ENCODE data around the gene KLHL14. TPM values are rescaled to one million over a fixed set of nuclear protein-coding genes. Genes with fewer than 3 reads are reported as not detected.

Gene KLHL14
- total RNA-seq, 2 experiments from 2014 or later = not detected

DNA sequence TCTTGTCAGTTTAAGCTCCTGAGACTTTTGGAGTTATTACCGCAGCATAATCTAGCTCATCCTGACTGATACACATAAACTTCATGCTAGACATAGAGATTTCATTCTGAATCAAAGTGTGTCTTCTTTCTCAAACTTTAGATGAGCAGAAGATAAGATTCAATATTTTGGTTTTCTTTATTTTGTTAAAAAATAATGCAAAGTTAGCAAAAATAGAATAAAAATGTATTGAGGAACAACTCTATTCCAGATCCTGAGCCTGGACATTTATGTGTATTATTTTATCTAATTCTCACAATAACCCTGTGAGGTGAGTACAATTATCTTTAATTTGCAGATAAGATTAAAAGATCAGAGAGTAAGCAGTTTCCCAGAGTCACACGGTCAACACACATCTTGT, 38.4 kb downstream of the KLHL14 start:
- TF ChIP-seq, protein P1, sequence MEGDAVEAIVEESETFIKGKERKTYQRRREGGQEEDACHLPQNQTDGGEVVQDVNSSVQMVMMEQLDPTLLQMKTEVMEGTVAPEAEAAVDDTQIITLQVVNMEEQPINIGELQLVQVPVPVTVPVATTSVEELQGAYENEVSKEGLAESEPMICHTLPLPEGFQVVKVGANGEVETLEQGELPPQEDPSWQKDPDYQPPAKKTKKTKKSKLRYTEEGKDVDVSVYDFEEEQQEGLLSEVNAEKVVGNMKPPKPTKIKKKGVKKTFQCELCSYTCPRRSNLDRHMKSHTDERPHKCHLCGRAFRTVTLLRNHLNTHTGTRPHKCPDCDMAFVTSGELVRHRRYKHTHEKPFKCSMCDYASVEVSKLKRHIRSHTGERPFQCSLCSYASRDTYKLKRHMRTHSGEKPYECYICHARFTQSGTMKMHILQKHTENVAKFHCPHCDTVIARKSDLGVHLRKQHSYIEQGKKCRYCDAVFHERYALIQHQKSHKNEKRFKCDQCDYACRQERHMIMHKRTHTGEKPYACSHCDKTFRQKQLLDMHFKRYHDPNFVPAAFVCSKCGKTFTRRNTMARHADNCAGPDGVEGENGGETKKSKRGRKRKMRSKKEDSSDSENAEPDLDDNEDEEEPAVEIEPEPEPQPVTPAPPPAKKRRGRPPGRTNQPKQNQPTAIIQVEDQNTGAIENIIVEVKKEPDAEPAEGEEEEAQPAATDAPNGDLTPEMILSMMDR (IDR thresholded peaks at IDR 0.05) = no peak
- Mint-ChIP-seq H3K4me1 (ENCODE audit: low read depth) (peaks cover 3% of the 10 kb centered on the region), H3K9me3 (peaks cover 2% of the 10 kb centered on the region), H3K4me3 (no peak overlapping the region), H3K36me3 (ENCODE audit: low read depth) (no peaks in the 10 kb centered on the region), H3K27ac (no peak overlapping the region), H3K27me3 (no peaks in the 10 kb centered on the region)
- no peak for DNase-seq
- ChIA-PET POLR2A (no interaction called here), CTCF (interaction anchor here (0.9 kb wide), 1 partner anchor 19 kb away, joined by 3 read pairs; no protein-coding TSS in a partner anchor)
- intact Hi-C loops (cut with micrococcal nuclease) = no loop called here
- no peak for ATAC-seq

DNA sequence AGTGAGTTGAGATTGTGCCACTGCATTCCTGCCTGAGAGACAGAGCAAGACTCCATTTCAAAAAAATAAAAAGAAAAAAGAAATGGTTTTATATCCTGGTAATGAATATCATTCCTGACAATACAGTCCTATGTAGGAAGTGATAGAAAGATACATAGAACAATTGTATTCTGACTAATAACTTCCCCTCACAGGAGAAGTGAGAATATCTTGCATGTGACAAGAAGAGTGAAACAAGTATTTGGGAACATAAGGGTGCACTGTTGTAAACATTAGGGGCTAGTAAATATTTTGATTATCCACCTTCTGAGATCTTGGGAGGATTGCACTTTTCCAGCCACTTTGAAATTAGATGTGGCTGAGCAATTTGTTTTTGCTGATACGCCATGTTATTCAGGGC, 40.7 kb downstream of the KLHL14 start:
- Mint-ChIP-seq H3K36me3 (ENCODE audit: low read depth) (no peaks in the 10 kb centered on the region), H3K4me3 (no peak overlapping the region), H3K27me3 (no peaks in the 10 kb centered on the region), H3K27ac (no peak overlapping the region), H3K9me3 (peaks cover 2% of the 10 kb centered on the region), H3K4me1 (ENCODE audit: low read depth) (peaks cover 3% of the 10 kb centered on the region)
- POLR2A ChIA-PET = no interaction called here
- DNase-seq = no peak
- CTCF ChIA-PET = no interaction called here
- intact Hi-C loops (cut with micrococcal nuclease) = no loop called here
- TF ChIP-seq, protein P1 (IDR thresholded peaks at IDR 0.05) = no peak
- ATAC-seq = no peak

GRCh38 chr18:32730620-32731091, 42.2 kb downstream of the KLHL14 start:
- no peak overlapping the region for H3K4me3 Mint-ChIP-seq
- ChIA-PET CTCF (no interaction called here), POLR2A (no interaction called here)
- peak; percentile 55 for ATAC-seq
- DNase-seq = no peak
- no peaks in the 10 kb centered on the region for H3K27me3 Mint-ChIP-seq
- H3K27ac Mint-ChIP-seq = no peak overlapping the region
- peaks cover 2% of the 10 kb centered on the region for H3K9me3 Mint-ChIP-seq
- H3K4me1 Mint-ChIP-seq (ENCODE audit: low read depth) = peaks cover 3% of the 10 kb centered on the region
- H3K36me3 Mint-ChIP-seq (ENCODE audit: low read depth) = no peaks in the 10 kb centered on the region
- TF ChIP-seq, protein P1 (IDR thresholded peaks at IDR 0.05) = no peak
- intact Hi-C loops (cut with micrococcal nuclease) = no loop called here

- ATAC-seq = no peak
- DNase-seq = no peak
- ChIA-PET CTCF (no interaction called here), POLR2A (no interaction called here)
- intact Hi-C loops (cut with micrococcal nuclease) = no loop called here
- TF ChIP-seq, protein P1 (IDR thresholded peaks at IDR 0.05) = no peak
- peaks cover 3% of the 10 kb centered on the region for H3K4me1 Mint-ChIP-seq (ENCODE audit: low read depth)
- peaks cover 2% of the 10 kb centered on the region for H3K9me3 Mint-ChIP-seq
- H3K27ac Mint-ChIP-seq = no peak overlapping the region
- no peak overlapping the region for H3K4me3 Mint-ChIP-seq
- H3K27me3 Mint-ChIP-seq = no peaks in the 10 kb centered on the region
- no peaks in the 10 kb centered on the region for H3K36me3 Mint-ChIP-seq (ENCODE audit: low read depth)
These were observed 42.8 kb downstream of the KLHL14 start for GRCh38 chr18:32730068-32730467.

- CTCF ChIA-PET = interaction anchor here (1.8 kb wide), 1 partner anchor 10 kb away, joined by 6 read pairs; no protein-coding TSS in a partner anchor
- TF ChIP-seq, protein P1 (IDR thresholded peaks at IDR 0.05) = no peak
- Mint-ChIP-seq H3K4me1 (ENCODE audit: low read depth) (no peaks in the 10 kb centered on the region), H3K36me3 (ENCODE audit: low read depth) (no peaks in the 10 kb centered on the region), H3K27me3 (no peaks in the 10 kb centered on the region), H3K4me3 (no peak overlapping the region), H3K9me3 (no peaks in the 10 kb centered on the region), H3K27ac (no peak overlapping the region)
- intact Hi-C loops (cut with micrococcal nuclease) = no loop called here
- POLR2A ChIA-PET = no interaction called here
- ATAC-seq (no peak), DNase-seq (no peak)
These were observed 48.6 kb downstream of the KLHL14 start for GRCh38 chr18:32724071-32724749.
